ENCODE data around the gene CEP164. TPM values are rescaled to one million over a fixed set of nuclear protein-coding genes. Genes with fewer than 3 reads are reported as not detected.

Gene CEP164
- 28.6 TPM for total RNA-seq (ENCODE audit: unreplicated experiment)
- long read RNA-seq, partial matches to known transcripts, result 0 of 5 reads
- long read RNA-seq, other reads (novel, unspliced or antisense), result 3 of 5 reads

DNA sequence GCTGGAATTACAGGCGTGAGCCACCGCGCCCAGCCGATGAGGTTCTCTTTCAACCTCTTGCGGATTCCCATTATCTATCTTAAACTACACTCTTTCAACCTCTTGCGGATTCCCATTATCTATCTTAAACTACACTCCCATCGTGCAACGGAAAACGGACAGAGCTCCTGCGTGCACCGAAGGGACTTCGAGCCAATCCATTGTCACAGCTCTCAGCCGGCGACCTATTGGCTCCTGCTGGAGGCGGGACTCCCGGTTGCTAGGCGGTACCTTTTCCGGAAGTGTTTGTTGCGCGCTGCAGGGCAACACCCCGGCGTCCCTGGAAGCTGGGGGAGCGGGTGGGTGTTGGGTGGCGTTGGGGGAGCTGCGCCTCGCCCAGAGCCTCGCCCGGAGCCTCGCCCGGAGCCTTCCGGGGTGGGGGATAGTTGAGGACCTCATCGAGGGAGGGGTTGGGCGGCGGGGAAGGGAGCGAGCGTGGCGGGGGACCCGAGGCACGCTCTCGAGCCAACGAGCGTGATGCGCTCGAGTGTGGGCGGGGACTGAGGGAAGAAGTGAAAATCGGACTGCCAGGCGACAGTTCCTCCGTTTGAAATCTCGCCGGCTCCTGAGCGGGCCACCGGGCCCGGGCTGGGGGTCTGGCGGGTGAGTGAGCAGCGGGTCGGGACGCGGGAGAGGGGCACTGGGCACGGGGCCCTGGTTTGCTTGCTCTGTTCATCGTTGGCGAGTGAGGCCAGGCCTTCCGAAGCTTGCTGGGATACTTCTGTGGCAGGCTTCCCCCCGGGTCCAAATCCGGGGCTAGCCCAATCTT is at the start of gene CEP164:
CEP164 (plus strand) TSS at position 288 of the 808 bp plus-strand sequence. CDS start 10,733 bp downstream, outside the sequence.
- H3K27me3 Mint-ChIP-seq (ENCODE audit: unreplicated experiment), result no peaks in the 10 kb centered on the region
- H3K4me3 Mint-ChIP-seq (ENCODE audit: unreplicated experiment), result peak within 1 kb of the TSS; percentile 85
- DNase-seq (ENCODE audit: low spot score), result peak; percentile 86
- H3K27ac Mint-ChIP-seq (ENCODE audit: unreplicated experiment), result peak within 1 kb of the TSS; percentile 46
- TF ChIP-seq, protein P1, sequence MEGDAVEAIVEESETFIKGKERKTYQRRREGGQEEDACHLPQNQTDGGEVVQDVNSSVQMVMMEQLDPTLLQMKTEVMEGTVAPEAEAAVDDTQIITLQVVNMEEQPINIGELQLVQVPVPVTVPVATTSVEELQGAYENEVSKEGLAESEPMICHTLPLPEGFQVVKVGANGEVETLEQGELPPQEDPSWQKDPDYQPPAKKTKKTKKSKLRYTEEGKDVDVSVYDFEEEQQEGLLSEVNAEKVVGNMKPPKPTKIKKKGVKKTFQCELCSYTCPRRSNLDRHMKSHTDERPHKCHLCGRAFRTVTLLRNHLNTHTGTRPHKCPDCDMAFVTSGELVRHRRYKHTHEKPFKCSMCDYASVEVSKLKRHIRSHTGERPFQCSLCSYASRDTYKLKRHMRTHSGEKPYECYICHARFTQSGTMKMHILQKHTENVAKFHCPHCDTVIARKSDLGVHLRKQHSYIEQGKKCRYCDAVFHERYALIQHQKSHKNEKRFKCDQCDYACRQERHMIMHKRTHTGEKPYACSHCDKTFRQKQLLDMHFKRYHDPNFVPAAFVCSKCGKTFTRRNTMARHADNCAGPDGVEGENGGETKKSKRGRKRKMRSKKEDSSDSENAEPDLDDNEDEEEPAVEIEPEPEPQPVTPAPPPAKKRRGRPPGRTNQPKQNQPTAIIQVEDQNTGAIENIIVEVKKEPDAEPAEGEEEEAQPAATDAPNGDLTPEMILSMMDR (IDR thresholded peaks at IDR 0.05; ENCODE audit: unreplicated experiment), result no peak
- H3K9me3 Mint-ChIP-seq (ENCODE audit: unreplicated experiment), result no peaks in the 10 kb centered on the region
- no peaks in the 10 kb centered on the region for H3K4me1 Mint-ChIP-seq (ENCODE audit: unreplicated experiment)
- no peaks in the 10 kb centered on the region for H3K36me3 Mint-ChIP-seq (ENCODE audit: low read depth, unreplicated experiment)

DNA sequence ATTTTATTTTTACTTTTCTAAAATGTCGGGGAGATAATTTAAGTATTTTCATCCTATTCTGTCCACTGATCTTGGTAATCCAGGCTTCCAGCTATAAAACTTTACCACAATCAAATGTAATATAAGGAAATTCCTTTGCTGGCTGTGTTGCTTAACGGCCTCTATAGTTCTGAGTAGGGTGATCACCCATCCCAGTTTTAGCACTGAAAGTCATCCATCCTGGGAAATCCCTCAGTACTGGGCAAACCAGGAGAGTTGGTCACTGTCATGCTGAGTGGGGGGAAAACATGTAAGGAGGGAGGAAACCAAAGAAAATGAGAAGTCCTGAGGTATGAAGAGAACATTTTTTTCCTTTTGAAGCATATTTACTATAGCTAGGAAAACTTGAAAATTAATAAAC is 49.3 kb upstream of the CEP164 start:
- H3K9me3 Mint-ChIP-seq (ENCODE audit: unreplicated experiment), result no peaks in the 10 kb centered on the region
- no peak for DNase-seq (ENCODE audit: low spot score)
- H3K36me3 Mint-ChIP-seq (ENCODE audit: low read depth, unreplicated experiment), result peaks cover 20% of the 10 kb centered on the region
- H3K27ac Mint-ChIP-seq (ENCODE audit: unreplicated experiment), result no peak overlapping the region
- no peaks in the 10 kb centered on the region for H3K4me1 Mint-ChIP-seq (ENCODE audit: unreplicated experiment)
- H3K27me3 Mint-ChIP-seq (ENCODE audit: unreplicated experiment), result no peaks in the 10 kb centered on the region
- TF ChIP-seq, protein P1 (IDR thresholded peaks at IDR 0.05; ENCODE audit: unreplicated experiment), result no peak
- H3K4me3 Mint-ChIP-seq (ENCODE audit: unreplicated experiment), result no peak overlapping the region

DNA sequence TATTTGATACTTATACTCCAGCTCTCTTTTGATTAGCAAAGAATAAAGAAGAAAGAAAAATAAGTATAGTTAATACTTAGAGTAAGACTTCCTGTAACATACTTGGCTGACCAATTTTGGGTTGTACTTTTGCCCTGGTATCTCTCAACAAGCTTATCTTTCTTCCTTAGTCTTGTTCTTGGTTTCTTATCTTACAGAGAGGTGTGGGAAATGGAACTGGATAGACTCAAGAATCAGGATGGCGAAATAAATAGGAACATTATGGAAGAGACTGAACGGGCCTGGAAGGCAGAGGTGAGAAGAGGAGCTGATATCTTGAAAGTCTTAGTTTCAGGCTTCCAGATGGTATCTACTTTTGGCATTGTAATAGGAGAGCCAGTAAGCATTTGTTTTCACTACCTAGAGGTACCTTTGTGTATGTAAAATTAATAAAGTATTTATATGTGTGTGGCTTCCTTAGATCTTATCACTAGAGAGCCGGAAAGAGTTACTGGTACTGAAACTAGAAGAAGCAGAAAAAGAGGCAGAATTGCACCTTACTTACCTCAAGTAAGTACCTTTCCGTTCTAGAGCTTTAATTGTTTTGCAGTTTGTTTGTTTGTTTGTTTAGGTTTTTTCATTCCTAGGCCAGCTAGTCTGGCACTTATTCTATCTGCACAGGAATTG is 47.8 kb upstream of the CEP164 start:
- Mint-ChIP-seq H3K36me3 (ENCODE audit: low read depth, unreplicated experiment) (peaks cover 19% of the 10 kb centered on the region), H3K4me1 (ENCODE audit: unreplicated experiment) (no peaks in the 10 kb centered on the region), H3K9me3 (ENCODE audit: unreplicated experiment) (no peaks in the 10 kb centered on the region), H3K27me3 (ENCODE audit: unreplicated experiment) (no peaks in the 10 kb centered on the region), H3K4me3 (ENCODE audit: unreplicated experiment) (no peak overlapping the region), H3K27ac (ENCODE audit: unreplicated experiment) (no peak overlapping the region)
- TF ChIP-seq, protein P1 (IDR thresholded peaks at IDR 0.05; ENCODE audit: unreplicated experiment), result no peak
- no peak for DNase-seq (ENCODE audit: low spot score)

DNA sequence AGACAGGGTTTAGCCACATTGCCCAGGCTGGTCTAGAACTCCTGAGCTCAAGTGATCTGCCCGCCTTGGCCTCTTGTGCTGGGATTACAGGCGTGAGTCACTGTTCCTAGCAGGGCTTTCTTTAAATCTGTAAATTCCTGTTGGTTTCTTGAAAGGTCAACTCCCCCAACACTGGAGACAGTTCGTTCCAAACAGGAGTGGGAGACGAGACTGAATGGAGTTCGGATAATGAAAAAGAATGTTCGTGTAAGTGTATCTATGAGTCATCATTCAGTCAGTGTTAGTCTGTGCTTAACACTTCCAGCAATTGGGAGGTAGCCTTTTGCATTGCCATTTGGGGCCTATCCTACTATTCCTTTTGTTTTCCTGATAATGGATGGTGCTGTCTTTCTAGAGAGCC is 46.5 kb upstream of the CEP164 start:
- no peaks in the 10 kb centered on the region for H3K9me3 Mint-ChIP-seq (ENCODE audit: unreplicated experiment)
- H3K27me3 Mint-ChIP-seq (ENCODE audit: unreplicated experiment), result no peaks in the 10 kb centered on the region
- H3K36me3 Mint-ChIP-seq (ENCODE audit: low read depth, unreplicated experiment), result peaks cover 21% of the 10 kb centered on the region
- H3K4me1 Mint-ChIP-seq (ENCODE audit: unreplicated experiment), result no peaks in the 10 kb centered on the region
- H3K27ac Mint-ChIP-seq (ENCODE audit: unreplicated experiment), result no peak overlapping the region
- DNase-seq (ENCODE audit: low spot score), result no peak
- H3K4me3 Mint-ChIP-seq (ENCODE audit: unreplicated experiment), result no peak overlapping the region
- TF ChIP-seq, protein P1 (IDR thresholded peaks at IDR 0.05; ENCODE audit: unreplicated experiment), result no peak

DNA sequence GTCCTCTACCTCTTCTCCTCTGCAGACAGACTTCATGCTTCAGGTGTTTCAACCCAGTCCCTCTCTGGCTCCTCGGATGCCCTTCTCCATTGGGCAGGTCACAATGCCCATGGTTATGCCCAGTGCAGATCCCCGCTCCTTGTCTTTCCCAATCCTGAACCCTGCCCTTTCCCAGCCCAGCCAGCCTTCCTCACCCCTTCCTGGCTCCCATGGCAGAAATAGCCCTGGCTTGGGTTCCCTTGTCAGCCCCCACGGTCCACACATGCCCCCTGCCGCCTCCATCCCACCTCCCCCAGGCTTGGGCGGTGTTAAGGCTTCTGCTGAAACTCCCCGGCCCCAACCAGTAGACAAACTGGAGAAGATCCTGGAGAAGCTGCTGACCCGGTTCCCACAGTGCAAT is 45.8 kb upstream of the CEP164 start:
- no peaks in the 10 kb centered on the region for H3K27me3 Mint-ChIP-seq (ENCODE audit: unreplicated experiment)
- no peak for DNase-seq (ENCODE audit: low spot score)
- peaks cover 21% of the 10 kb centered on the region for H3K36me3 Mint-ChIP-seq (ENCODE audit: low read depth, unreplicated experiment)
- TF ChIP-seq, protein P1 (IDR thresholded peaks at IDR 0.05; ENCODE audit: unreplicated experiment), result no peak
- no peaks in the 10 kb centered on the region for H3K9me3 Mint-ChIP-seq (ENCODE audit: unreplicated experiment)
- peaks cover 4% of the 10 kb centered on the region for H3K4me1 Mint-ChIP-seq (ENCODE audit: unreplicated experiment)
- no peak overlapping the region for H3K27ac Mint-ChIP-seq (ENCODE audit: unreplicated experiment)
- H3K4me3 Mint-ChIP-seq (ENCODE audit: unreplicated experiment), result peak overlapping the region; percentile 19
